Suprapubic skin (tissue), 4 donors: ENCODE measurements around the gene SH3BP1. TPM values are rescaled to one million over a fixed set of nuclear protein-coding genes. Genes with fewer than 3 reads are reported as not detected.

Experiments used
- DNase-seq, 2 donors: peaks; one replicate each; pipeline ENCODE4 v3.0.0-alpha.2; 2019; ENCODE audit warnings: low spot score in 2 of 2
- H3K27ac ChIP-seq: fragments of 200-600 bp; sonication (generic); one replicate; pipeline ENCODE4 v1.5.1; 2019
- H3K27me3 ChIP-seq: fragments of 200-600 bp; sonication (generic); one replicate; pipeline ENCODE4 v1.5.1; 2019
- H3K36me3 ChIP-seq: fragments of 200-600 bp; sonication (generic); one replicate; pipeline ENCODE4 v1.5.1; 2019
- H3K4me1 ChIP-seq: fragments of 200-600 bp; sonication (generic); one replicate; pipeline ENCODE4 v1.5.1; 2019
- H3K4me3 ChIP-seq: fragments of 200-600 bp; sonication (generic); one replicate; pipeline ENCODE4 v1.5.1; 2019; ENCODE audit warnings: mild to moderate bottlenecking
- H3K9me3 ChIP-seq: fragments of 200-600 bp; sonication (generic); one replicate; pipeline ENCODE4 v1.5.1; 2019
- EP300 ChIP-seq: sonication (generic); formaldehyde crosslinking; IDR thresholded peaks from one replicate; pipeline ENCODE4 v1.6.1; 2017; ENCODE audit warnings: antibody characterized with exemption
- POLR2A ChIP-seq, 2 donors: fragments of 450-650 bp; IDR thresholded peaks; one replicate each; pipeline ENCODE4 v1.6.1; 2017; ENCODE audit warnings: antibody characterized with exemption in 2 of 2, mild to moderate bottlenecking in 2 of 2, moderate library complexity in 2 of 2
- POLR2AphosphoS5 ChIP-seq, 3 donors: sonication (generic); formaldehyde crosslinking; IDR thresholded peaks; one replicate each; pipeline ENCODE4 v1.6.1; 2017; ENCODE audit warnings: antibody characterized with exemption in 3 of 3
- WGBS: methylation state at CpG from one replicate; pipeline ENCODE4 v1.1.5; 2018; 5-methylcytosine and 5-hydroxymethylcytosine counted together
- total RNA-seq, 4 donors: library from RNA; depleted of rRNA; stranded (reverse); fragments of >200 nt; gene quantifications; one replicate each; pipeline ENCODE4 v1.1.0, GENCODE V29; 2016
- TF ChIP-seq, protein P1 (sequence below), 2 donors: fragments of 200-600 bp in 1 of 2; fragments of 450-650 bp in 1 of 2; sonication (generic) in 1 of 2; IDR thresholded peaks; one replicate each; pipeline ENCODE4 v1.5.1; 2016 to 2019; ENCODE audit warnings: antibody characterized with exemption in 2 of 2, mild to moderate bottlenecking in 1 of 2, moderate library complexity in 1 of 2

The SH3BP1 gene
- total RNA-seq, 4 donors from 2014 or later: 57.1 to 60.7 (median 57.7) TPM

DNA sequence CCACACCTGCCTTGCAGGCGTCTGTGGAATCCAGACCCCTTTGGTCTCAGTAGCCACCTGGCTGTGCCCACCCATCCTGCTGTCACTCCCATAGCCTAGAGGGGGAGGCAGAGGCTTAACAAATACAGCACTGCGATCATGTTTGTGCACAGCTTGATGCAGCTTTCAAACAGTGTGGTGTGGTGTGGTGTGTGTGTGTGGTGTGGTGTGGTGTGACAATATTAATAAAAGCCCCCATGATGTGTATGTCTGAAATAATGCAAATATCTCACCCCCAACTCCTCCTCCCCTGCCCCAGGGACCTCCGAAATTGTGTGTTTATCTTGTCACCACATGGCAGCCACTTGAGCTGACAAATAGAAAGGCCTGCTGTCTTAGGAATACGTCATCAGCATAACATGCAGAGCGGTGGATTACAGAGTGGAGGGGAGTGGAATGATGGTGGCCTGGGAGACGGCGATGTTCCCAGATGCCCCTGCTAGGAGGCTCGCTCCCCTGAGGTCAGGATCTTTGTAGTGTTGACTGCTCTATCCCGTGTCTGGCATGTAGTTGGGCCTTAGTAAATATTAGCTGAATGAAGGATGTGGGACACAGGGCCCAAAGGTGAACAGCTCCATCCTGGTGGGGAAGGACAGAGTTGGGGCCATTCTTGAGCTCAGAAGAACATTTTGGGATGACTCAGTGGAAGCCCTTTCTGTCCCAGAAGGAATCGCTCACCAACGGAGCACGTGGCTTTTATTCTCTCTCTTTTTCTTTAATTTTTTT lies 21.9 kb downstream of the SH3BP1 start:
- 49% methylated on average over 12 of the region's 12 CpGs for WGBS
- no peak overlapping the region for H3K4me3 ChIP-seq
- H3K4me1 ChIP-seq: peaks cover 36% of the 10 kb centered on the region
- H3K27me3 ChIP-seq: no peaks in the 10 kb centered on the region
- peaks cover 8% of the 10 kb centered on the region for H3K36me3 ChIP-seq
- TF ChIP-seq, protein P1, sequence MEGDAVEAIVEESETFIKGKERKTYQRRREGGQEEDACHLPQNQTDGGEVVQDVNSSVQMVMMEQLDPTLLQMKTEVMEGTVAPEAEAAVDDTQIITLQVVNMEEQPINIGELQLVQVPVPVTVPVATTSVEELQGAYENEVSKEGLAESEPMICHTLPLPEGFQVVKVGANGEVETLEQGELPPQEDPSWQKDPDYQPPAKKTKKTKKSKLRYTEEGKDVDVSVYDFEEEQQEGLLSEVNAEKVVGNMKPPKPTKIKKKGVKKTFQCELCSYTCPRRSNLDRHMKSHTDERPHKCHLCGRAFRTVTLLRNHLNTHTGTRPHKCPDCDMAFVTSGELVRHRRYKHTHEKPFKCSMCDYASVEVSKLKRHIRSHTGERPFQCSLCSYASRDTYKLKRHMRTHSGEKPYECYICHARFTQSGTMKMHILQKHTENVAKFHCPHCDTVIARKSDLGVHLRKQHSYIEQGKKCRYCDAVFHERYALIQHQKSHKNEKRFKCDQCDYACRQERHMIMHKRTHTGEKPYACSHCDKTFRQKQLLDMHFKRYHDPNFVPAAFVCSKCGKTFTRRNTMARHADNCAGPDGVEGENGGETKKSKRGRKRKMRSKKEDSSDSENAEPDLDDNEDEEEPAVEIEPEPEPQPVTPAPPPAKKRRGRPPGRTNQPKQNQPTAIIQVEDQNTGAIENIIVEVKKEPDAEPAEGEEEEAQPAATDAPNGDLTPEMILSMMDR (IDR thresholded peaks at IDR 0.05): peak in 1 of 2 donors; percentile 11
- no peak for TF ChIP-seq POLR2AphosphoS5 (IDR thresholded peaks at IDR 0.05)
- no peaks in the 10 kb centered on the region for H3K9me3 ChIP-seq
- H3K27ac ChIP-seq: peak overlapping the region; percentile 67
- no peak for DNase-seq

DNA sequence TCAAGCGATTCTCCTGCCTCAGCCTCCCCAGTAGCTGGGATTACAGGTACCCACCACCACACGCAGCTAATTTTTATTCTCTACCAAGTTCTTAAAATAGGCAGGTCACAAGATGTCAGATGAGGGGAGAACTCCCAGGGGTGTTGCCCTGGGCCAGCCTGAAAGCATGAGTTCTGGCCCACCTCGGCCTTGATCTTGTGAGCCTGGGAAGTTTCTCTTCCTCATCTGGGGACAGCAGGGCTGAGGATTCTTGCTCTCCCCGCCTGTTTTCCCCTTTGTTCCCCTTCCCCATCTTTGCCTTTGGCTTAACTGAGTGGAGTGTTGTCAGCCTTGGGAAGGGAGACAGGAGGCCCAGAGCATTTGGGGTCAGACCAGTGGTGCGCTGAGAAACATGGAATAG lies 22.6 kb downstream of the SH3BP1 start:
- 75% methylated on average over 5 of the region's 5 CpGs for WGBS
- Histone ChIP-seq H3K27ac (peak overlapping the region; percentile 35), H3K36me3 (peaks cover 8% of the 10 kb centered on the region), H3K27me3 (no peaks in the 10 kb centered on the region), H3K9me3 (no peaks in the 10 kb centered on the region), H3K4me1 (peaks cover 36% of the 10 kb centered on the region), H3K4me3 (no peak overlapping the region)
- DNase-seq: no peak
- TF ChIP-seq, protein P1 (IDR thresholded peaks at IDR 0.05): no peak
- TF ChIP-seq POLR2AphosphoS5 (IDR thresholded peaks at IDR 0.05) (no peak), POLR2A (IDR thresholded peaks at IDR 0.05) (no peak), EP300 (no peak)

GRCh38 chr22:37663521-37664140 lies 24.2 kb downstream of the SH3BP1 start:
- 79% methylated on average over 16 of the region's 16 CpGs for WGBS
- Histone ChIP-seq H3K9me3 (no peaks in the 10 kb centered on the region), H3K4me3 (no peak overlapping the region), H3K36me3 (peaks cover 8% of the 10 kb centered on the region), H3K4me1 (peaks cover 28% of the 10 kb centered on the region), H3K27me3 (no peaks in the 10 kb centered on the region), H3K27ac (no peak overlapping the region)
- TF ChIP-seq, protein P1 (IDR thresholded peaks at IDR 0.05): no peak
- no peak for TF ChIP-seq POLR2A (IDR thresholded peaks at IDR 0.05)
- TF ChIP-seq EP300: no peak
- no peak for TF ChIP-seq POLR2AphosphoS5 (IDR thresholded peaks at IDR 0.05)
- no peak for DNase-seq

DNA sequence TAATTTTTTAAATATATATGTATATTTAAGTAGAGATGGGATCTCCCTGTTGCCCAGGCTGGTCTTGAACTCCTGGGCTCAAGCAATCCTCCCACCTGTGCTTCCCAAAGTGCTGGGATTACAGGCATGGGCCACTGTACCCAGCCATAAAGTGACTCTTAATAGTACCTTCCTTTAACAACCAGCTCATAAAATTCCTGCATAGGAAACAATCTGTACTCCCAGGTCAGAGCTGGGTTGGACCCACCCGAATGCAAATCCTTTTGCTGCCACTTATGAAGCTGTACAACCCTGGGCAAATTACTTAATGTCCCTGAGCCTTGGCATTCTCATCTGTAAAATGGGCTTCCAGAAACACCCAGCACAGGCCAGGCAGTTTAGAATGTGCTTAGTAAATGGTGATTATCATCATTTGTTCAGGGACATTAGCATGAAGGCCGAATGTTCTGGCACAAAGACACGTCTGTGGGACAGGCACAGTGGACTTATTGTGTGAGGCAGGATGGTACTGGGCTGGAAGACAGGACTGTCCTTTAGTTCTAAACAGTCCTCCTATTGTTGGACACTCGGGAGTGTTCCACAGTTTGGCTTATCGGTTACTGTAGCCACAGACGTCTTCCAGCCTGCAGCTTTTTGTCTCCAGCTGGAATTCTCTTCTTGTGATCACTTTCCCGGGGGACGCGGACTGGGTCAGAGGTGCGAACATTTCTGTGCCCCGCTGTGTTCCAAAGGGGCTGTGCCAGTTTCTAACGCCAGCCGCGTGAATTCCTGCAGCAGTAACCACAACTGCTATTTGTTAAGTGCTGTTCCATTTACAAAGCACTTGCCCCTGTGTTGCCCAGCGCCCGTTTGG lies 25.0 kb downstream of the SH3BP1 start:
- DNase-seq: no peak
- Histone ChIP-seq H3K27me3 (no peaks in the 10 kb centered on the region), H3K36me3 (peaks cover 8% of the 10 kb centered on the region), H3K4me1 (peaks cover 21% of the 10 kb centered on the region), H3K4me3 (no peak overlapping the region), H3K9me3 (no peaks in the 10 kb centered on the region), H3K27ac (peak overlapping the region; percentile 39)
- TF ChIP-seq POLR2A (IDR thresholded peaks at IDR 0.05) (no peak), POLR2AphosphoS5 (IDR thresholded peaks at IDR 0.05) (no peak), EP300 (no peak)
- TF ChIP-seq, protein P1 (IDR thresholded peaks at IDR 0.05): no peak
- 70% methylated on average over 16 of the region's 16 CpGs for WGBS

DNA sequence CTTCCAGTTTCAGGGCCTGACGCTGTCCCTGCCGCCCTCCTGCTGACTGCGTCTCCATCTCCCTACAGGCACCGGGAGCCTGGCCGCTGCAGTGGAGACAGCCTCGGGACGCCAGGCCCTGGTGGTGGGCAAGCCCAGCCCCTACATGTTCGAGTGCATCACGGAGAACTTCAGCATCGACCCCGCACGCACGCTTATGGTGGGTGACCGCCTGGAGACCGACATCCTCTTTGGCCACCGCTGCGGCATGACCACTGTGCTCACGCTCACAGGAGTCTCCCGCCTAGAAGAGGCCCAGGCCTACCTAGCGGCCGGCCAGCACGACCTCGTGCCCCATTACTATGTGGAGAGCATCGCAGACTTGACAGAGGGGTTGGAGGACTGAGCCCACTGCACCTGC lies 26.0 kb downstream of the SH3BP1 start:
- Histone ChIP-seq H3K4me3 (no peak overlapping the region), H3K36me3 (peaks cover 8% of the 10 kb centered on the region), H3K9me3 (no peaks in the 10 kb centered on the region), H3K27ac (no peak overlapping the region), H3K4me1 (peaks cover 11% of the 10 kb centered on the region), H3K27me3 (no peaks in the 10 kb centered on the region)
- DNase-seq: no peak
- TF ChIP-seq, protein P1 (IDR thresholded peaks at IDR 0.05): no peak
- TF ChIP-seq POLR2AphosphoS5 (IDR thresholded peaks at IDR 0.05) (no peak), EP300 (no peak), POLR2A (IDR thresholded peaks at IDR 0.05) (no peak)
- WGBS: 98% methylated on average over 17 of the region's 24 CpGs
